ENCODE results near the gene ADAMTS7.
"Not testable (repeated sequence)": the region's sequence is repeated elsewhere in the genome, so short reads cannot be mapped to it uniquely, and the experiment has no call there.

ADAMTS7 gene

DNA sequence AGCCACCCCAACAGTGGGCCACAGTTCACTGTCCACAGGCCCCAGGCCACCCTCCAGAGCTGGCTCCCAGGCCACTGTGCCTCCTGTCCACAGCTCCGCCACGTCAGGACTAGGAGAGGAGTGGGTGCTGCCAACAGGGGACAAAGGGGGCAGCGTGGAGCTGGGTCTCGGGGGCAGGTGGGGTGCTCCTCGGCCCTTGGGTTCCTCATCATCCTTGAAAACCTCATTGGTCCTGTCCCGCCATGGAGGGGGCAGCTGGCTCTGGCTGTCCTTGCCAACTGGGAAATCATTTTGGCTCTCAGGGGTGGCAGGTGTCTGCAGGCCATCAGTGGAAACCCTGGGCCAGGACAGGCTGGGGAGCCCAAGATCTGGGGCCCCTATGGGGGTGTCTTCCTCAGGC, 45.2 kb downstream of the ADAMTS7 start:
- no peak for DNase-seq (ENCODE audit: low read depth)

DNA sequence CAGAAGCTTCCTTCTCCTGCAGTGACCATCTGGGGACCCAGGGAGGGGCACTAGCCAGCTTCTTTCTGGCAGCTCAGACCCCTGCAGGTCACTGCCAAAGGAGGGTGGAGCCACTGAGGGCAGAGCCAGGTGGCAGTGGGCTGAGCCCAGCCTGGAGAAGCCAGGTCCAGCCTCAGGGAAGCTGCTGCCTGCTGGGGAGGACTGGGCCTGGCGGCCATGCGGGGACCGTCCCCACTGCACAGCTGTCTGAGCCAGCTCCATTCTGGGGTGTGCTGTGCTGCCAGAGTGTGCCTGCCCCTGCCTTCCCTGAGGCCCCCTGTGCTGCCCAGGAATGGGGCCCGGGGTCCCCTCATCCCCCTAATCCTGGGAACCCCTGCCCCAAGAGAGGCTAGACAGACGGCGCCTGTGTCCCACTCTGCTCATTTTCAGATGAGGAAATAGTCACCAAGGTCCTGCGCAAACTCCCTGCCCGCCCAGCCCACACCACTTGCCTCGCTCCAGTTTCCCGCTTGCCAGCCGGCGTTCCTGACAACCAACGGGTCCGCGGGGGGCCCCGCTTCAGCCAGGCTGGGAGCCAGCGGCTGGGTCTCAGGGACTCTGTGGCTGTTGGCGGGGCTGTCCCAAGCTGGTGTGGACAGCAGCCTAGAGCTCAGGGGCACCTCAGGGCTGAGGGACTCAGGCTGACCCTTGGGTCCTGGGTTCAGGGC, 46.0 kb downstream of the ADAMTS7 start:
- DNase-seq (ENCODE audit: low read depth), result not testable (repeated sequence)

DNA sequence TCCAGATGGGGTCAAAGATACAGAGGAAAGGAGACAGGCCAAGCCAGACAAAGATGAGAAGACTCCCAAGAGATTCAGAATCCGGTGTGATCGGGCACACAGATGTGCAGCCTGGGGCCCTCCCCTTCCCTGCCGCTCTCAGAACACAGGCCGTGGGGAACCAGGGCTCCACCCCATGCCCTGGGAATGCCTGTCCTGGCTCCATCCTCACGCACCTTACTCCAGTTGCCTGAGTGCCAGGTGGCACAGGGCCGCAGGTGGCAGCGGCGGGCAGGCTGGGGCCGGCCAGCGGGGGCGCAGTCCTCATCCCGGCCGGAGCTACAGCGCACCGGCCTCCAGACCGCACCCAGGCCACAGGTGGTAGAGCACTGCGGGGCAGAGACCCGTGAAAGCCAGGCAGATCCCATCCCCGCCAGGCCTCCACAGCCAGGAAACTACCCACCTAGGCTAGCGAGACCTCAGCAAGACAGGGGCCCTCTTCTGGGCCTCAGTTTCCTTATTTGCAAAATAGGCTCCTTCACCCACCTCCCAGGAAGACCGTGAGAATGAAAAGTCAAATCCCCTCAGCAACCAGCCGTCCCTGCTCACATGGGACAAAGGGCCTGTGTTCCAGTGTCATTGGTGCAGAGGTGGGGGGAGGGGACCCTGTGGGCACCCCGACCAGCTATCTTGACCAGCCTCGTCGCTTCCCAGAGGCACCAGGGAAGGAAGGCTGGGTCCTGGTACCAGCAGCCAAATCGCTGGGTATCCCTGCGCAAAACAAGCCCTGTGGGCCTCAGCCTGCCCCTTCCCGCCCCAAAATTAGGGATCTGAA, 46.7 kb downstream of the ADAMTS7 start:
- not testable (repeated sequence) for DNase-seq (ENCODE audit: low read depth)

DNA sequence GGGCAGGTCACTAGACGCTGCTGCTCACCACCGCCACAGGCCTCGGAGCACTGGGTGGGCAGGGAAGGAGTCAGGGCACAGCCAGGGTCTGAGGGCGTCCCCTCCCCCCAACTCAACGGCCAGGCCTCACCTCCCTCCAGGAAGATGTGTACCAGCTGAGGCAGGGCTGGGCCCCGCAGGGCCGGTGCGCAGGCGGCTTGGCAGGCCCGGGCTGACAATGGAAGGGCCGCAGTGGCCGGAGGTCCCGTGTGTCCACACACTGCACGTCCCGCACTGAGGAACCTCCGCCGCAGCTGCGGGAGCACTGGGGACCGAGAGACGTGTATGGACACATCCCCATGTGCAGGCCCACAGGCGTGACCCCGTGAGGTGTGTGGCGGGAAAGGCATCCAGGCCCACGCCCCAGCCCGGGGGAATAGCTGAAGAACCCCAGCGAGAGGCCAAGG, 47.4 kb downstream of the ADAMTS7 start:
- no peak for DNase-seq (ENCODE audit: low read depth)

DNA sequence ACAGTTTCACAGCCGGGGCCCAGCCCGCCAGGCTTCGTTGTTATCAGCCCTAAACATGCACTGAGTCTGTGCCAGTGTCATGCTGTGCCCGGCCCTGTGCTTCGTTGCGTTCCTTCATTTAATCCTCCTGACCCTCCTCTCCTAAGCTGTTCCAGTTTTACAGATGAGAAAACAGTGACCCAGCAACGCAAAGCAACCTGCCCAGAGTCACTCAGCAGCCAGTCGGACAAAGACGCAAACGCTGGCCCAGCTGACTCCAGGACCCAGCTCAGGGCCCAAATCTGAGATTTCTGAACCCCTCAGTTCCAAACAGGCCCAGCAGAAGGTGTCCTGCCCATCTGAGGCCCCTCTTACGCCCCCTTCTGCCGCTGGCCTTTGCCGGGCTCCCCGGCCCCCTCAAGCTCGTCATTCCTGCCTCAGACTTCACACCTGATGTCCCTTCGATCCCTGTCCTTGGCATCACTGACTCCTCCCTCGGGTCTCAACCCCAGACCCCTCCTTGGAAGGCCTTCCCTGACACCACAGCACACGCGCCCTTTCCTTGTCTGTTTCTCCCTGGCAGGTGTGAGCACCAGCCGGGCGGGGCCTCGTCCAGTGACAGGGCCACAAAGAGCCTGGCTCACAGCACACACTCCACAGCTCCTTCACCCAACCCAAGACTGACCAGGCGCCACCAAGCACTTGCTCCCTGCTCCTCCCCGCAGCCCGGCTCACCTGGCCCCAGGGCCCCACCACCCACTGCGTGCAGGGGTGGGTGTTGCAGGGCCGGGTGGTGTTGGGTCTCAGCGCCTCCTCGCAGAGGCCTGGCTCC, 48.1 kb downstream of the ADAMTS7 start:
- no peak for DNase-seq (ENCODE audit: low read depth)

DNA sequence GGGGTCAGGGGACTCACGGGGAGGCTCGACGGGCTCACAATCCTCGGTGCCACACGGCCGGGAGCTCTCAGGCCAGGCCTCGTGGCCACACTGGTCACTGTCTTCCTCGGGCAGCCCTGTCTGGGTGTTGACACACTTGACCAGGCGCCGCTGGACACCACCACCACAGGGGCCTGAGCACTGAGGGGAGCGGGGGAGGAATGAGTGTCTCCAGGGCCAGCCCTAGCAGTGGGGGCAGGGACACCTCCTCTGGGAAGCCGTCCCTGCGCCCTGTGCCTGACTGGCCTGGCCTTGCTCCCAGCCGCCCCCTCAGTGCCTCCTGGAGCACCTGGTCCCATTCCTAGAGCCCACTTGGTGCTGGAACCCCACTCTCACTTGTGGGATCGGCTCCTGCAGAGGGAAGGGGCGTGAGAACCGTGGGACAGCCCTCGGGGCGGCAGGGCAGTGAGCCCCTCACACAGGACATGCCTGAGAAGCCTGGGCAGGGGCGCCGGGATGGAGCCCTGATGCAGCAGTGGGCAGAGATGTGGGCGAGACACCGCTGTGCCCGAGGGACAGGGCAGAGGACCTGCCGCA, 48.8 kb downstream of the ADAMTS7 start:
- DNase-seq (ENCODE audit: low read depth), result not testable (repeated sequence)

DNA sequence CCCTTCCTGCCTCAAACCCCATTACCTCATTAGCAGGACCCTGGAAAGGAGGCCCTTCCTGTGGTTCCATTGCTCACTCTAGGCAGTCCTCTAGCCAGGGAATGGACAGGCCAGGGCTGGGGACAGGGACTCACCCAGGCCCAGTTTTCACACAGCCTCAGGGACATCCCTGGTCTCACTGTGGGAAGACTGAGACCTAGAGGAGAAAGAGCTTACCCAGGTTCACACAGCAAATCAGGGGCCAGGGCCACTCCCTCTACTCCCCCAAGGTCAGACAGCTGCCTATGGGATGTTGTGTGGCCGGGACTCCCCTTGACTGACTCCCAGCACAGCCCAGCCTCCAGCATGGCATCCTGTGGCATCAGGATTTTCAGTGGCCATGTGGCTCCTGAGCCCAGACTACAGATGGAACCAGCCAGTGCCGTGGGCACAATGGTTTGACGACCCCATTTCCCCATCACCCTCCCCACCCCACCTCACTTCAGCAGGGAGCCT, 49.3 kb downstream of the ADAMTS7 start:
- no peak for DNase-seq (ENCODE audit: low read depth)

DNA sequence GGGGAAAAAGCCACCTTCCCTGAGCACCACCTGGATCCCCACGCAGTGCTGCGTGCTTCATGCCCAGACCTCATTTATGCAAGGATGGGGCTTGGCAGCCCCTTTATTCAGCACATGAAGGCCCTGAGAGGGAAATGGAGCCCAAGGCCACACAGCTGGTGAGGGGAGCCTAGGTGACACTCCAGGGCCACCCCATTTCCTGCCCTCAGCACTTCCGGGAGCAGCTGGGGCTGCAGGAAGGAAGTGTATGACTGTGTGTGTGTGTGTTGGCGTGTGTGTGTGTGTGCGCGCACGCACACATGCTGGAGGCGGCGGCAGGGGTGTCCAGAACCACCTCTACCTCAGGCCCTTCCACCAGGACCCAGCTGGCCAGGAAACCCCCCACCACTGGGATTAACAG, 49.8 kb downstream of the ADAMTS7 start:
- DNase-seq (ENCODE audit: low read depth), result peak; percentile 7

DNA sequence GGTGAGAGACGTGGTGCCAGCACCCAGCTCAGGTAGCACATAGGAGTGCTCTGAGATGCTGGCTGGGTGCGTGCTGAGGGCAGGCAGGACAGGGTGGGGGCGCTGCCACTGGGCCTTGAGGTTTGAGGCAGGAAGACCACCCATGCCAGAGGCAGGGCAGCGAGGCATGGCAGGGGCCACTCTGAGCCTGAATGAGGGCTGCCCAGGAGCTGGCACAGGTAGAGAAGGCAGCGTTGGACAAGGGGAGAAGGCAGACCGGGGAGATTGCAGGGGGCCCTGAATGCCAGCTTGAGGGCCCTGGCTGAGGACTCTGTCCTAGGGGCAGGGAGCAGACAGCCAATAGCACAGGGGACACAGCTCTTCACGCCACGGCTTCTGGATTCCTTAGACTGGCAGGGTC, 50.2 kb downstream of the ADAMTS7 start:
- DNase-seq (ENCODE audit: low read depth), result no peak

DNA sequence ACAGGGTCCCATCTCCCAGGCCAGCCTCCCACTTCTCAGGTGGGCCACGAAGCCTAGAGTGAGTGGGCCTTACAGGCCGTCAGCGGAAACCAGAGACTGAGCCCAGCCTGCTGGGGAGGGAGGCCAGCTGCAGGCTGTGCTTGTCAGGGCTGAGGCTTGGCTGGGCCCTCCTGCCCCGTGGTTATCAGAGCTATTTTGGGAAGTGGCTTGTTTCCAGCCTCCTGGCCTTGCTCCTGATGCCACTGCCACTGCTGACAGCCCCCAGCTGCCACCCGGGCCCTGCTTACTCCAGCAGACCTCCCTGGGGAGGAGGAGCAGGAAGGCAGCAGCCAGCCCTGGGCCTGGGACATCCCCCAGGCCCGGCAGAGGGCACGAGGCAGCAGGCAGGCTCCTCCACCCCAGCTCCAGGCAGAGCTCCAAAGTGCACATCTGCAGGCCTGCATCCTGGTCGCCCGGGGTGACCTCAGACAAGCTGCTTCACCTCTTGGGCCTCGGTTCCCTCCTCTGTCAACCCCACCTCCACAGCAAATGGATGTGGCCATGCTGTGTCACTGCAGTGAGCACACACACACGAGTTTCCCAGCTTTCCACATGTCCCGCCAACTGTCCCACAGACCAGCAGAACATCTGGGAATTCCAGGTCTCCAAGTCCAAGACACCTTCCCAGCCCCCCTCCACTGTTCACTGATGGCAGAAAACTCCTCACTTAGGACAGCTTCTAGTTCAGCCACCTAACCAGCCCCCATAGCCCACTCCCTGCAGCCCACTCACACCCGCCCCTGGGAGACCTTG, 51.0 kb downstream of the ADAMTS7 start:
- DNase-seq (ENCODE audit: low read depth), result not testable (repeated sequence)

DNA sequence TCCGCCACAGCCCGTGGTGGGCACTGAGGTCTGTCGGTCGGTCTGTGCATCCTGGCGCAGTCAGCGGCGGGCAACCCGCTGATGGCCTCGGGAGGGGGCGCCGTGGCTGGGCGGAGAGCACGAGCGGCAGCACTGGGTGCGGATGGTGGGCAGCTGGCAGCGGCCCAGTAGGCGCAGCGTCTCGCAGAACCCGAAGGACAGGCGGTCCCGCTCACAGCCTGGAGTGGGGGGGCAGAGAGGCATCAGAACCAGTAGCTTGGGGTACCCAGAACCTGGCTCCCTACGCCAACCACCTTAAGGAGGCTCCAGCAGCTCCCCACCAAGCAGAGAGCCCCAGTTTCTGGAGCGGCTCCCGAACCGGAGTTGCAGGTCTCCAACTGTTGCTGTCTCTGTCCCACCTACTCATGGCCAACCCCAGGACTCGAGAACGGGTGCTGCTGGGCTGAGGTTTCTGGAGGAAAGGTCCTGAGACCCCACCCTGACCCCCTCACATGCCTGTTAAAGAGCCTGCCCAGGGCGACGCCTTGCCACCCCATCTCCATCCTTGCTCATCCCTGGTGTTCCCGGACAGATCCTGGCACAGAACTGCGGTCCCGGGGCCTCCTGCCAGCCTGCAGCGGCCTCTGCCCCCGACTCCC, 51.8 kb downstream of the ADAMTS7 start:
- not testable (repeated sequence) for DNase-seq (ENCODE audit: low read depth)

DNA sequence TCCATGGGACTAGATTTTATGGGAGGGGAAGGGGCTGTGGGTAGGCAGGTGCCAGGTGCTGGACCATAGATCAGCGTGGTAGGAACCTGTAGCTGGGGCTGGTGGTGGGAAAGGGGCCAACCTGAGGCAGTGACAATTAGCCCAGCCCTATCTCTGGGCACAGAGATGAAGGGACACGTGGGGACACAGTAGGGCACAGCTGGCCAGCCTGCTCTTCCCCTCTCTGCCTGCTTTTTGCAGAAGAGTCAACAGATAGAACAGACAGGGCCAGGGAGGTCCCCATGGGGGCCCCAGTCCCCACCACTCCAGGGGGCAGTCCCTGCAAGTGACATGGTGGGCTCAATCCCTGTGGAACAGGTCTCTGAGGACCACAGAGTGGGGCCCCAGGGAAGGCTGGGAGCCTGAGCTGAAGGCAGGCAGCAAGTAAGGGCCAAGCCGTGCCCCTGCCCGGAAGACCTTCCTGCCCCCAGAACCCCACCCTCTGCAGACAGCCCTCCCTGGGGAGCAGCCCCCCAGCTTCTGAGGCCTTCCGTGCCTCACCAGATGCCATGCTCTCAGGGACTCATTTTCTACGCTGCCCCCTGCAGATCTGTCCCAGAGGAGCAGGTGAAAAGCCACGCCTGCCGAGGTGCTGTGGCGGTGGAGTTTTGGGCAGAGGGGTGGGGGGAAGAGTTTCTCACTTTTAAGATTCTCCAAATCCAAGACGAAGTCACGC, 52.6 kb downstream of the ADAMTS7 start:
- DNase-seq (ENCODE audit: low read depth), result not testable (repeated sequence)

DNA sequence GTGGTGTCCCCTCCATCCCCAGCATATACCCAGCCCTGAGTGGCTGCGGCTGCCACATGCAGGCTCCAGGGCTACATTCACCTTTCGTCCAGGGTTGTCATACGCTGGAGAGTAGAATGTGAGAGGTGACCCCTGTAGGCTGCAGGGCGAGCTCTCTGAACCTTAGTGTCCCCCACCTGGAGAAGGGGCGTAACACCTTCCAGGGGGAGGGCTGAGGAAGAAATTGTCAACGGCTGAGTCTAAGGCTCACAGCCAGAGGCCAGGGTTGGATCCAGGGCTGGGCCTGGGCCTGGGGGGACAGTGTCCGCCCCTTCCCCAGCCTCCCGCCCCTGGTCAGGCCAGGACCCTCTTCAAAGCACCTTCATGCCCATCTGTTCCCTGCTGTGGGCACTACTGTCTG, 53.2 kb downstream of the ADAMTS7 start:
- DNase-seq (ENCODE audit: low read depth), result not testable (repeated sequence)

DNA sequence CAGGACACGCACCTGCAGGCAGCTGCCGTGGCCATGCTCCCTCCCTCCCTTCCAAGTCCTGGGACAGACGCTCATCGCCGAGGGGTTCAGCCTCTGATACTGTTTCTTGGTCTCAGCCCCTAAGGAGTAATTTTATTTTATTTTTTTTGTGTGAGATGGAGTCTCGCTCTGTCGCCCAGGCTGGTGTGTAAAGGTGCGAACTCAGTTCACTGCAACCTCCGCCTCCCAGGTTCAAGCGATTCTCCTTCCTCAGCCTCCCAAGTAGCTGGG, 53.7 kb downstream of the ADAMTS7 start:
- DNase-seq (ENCODE audit: low read depth), result no peak

DNA sequence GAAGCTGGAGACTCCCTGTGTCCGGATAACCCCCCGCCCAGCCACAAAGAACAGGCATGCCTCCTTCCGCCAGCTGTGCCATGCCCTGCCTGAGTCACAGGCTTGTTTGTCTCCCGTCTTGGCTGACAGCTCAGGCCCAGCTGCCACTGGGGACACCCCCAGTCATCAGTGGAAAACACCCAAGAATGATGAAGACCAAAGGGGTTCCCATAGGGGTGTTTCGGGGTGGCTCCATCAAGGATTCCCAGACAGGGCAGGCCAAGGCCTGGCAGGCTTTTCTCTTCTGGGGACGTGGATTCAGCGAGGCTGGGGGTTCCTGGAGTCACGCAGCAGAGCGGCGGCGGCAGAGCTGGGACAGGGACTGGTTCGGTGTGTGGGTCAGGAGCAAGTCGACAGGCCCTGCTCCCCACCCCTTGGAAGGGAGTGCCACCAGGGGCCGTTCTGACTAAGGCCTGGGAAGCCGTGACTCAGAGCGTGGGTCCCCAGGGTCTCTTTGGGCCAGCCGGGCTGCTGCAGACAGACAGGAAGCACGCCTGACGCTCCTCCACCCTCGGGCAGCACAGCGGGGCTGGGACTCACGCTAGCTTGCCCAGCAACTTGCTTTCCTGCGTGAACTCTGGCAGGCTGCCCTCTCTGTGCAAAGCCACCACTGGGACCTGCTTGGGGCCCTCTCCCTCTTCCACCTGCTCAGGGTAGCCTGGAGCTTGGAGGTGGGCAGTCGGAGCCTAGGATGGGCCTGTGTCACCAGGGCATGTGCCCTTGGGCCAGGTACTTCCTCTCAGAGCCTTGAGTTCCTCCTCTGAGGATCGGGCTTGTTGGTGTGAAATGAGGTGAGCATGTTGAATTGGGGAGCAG, 54.3 kb downstream of the ADAMTS7 start:
- DNase-seq (ENCODE audit: low read depth), result peak; percentile 89

DNA sequence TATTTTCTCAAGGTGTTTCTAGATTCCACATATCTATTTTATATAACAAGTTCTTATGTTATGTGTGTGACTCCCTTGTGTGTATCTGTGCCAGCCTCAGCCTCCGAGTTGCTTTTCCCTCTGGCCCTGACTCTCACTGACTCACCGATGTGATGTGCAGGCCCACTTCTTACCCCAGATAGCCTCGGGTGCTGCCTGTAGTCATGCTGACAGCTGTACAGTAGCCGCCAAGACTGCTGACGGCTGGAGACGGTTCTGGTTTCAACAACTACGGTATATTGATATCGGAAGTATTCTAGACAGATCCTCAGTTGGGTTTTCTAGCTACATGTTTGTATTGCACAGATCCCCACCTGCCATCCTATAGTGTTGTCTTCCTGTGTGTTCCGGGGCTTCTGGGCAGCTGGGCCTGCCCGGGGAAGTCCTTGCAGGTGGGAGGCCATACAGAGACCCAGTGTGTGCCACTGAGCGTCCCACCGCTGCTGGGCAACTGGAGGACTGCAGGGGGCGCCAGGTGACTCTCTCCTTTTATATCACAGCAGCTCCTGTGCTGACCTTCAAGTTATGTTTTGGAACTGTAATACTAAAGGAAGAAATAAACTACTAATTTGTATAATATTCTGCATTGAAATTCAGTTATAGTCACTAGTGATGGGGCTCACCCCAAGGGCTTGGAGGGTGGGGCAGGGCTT, 55.2 kb downstream of the ADAMTS7 start:
- DNase-seq (ENCODE audit: low read depth), result peak; percentile 88

DNA sequence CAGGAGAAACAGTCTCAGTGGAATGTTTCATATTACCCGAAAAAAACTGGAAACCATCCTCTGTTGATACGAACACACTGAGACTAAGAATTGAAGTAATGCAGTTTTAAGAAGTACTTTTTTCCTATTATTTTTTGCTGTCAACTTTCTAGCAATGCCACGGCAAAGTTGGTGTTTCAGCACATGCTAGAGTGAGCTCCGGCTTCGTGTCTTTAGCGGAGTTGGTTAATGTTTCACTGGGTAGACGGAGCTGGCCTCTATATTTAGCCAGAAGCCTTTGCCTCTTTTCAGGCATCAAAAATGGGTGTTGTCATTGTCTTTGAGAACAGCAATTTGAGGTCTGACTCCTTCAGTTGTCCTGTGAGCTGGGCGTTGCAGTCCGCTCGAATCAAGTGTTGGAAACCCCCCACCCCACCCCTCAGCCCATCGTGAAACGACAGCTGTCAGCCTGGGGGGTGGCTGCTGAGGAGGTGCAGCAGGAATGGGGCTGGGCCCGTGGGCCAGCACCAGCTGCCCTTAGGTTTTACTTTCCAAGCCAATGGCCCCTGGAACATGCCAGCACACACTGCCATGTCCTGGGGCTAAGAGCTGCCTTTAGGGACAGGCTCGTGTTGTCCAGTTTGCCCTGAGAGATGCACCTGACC, 56.5 kb downstream of the ADAMTS7 start:
- DNase-seq (ENCODE audit: low read depth), result not testable (repeated sequence)

Data from ELR (cell line).